ENCODE results near the gene PDGFA.

The PDGFA gene

GRCh38 chr7:454356-455109 is 65.1 kb downstream of the PDGFA start:
- no peaks in the 10 kb centered on the region for H3K9me3 ChIP-seq (replicated peaks; ENCODE audit: low read length)
- peaks cover 34% of the 10 kb centered on the region for H3K27me3 ChIP-seq (ENCODE audit: control insufficient read depth, insufficient read depth, low read length)
- no peaks in the 10 kb centered on the region for H3K36me3 ChIP-seq (ENCODE audit: insufficient read depth, low read length)
- no peak overlapping the region for H3K4me2 ChIP-seq (ENCODE audit: low read length)
- peaks cover 16% of the 10 kb centered on the region for H3K4me1 ChIP-seq (ENCODE audit: control insufficient read depth, insufficient read depth, low read length)
- no peak overlapping the region for H3K4me3 ChIP-seq (ENCODE audit: low read length)
- no peak overlapping the region for H3K9ac ChIP-seq (ENCODE audit: low read depth, low read length)

GRCh38 chr7:453597-454306 is 65.9 kb downstream of the PDGFA start:
- peaks cover 16% of the 10 kb centered on the region for H3K4me1 ChIP-seq (ENCODE audit: control insufficient read depth, insufficient read depth, low read length)
- no peak overlapping the region for H3K4me2 ChIP-seq (ENCODE audit: low read length)
- H3K27me3 ChIP-seq (ENCODE audit: control insufficient read depth, insufficient read depth, low read length) = peaks cover 38% of the 10 kb centered on the region
- no peaks in the 10 kb centered on the region for H3K9me3 ChIP-seq (replicated peaks; ENCODE audit: low read length)
- H3K36me3 ChIP-seq (ENCODE audit: insufficient read depth, low read length) = no peaks in the 10 kb centered on the region
- H3K4me3 ChIP-seq (ENCODE audit: low read length) = no peak overlapping the region
- no peak overlapping the region for H3K9ac ChIP-seq (ENCODE audit: low read depth, low read length)

GRCh38 chr7:452791-453455 is 66.7 kb downstream of the PDGFA start:
- Histone ChIP-seq H3K9ac (ENCODE audit: low read depth, low read length) (no peak overlapping the region), H3K4me3 (ENCODE audit: low read length) (no peak overlapping the region)

GRCh38 chr7:452226-452751 is 67.4 kb downstream of the PDGFA start:
- Histone ChIP-seq H3K4me3 (ENCODE audit: low read length) (no peak overlapping the region), H3K4me1 (ENCODE audit: control insufficient read depth, insufficient read depth, low read length) (peaks cover 16% of the 10 kb centered on the region), H3K36me3 (ENCODE audit: insufficient read depth, low read length) (no peaks in the 10 kb centered on the region), H3K9me3 (replicated peaks; ENCODE audit: low read length) (no peaks in the 10 kb centered on the region), H3K4me2 (ENCODE audit: low read length) (no peak overlapping the region), H3K9ac (ENCODE audit: low read depth, low read length) (no peak overlapping the region), H3K27me3 (ENCODE audit: control insufficient read depth, insufficient read depth, low read length) (peaks cover 40% of the 10 kb centered on the region)

More at GRCh38 chr7:452791-453455, 66.7 kb downstream of the PDGFA start:
- H3K27me3 ChIP-seq (ENCODE audit: control insufficient read depth, insufficient read depth, low read length) = peaks cover 38% of the 10 kb centered on the region
- peaks cover 16% of the 10 kb centered on the region for H3K4me1 ChIP-seq (ENCODE audit: control insufficient read depth, insufficient read depth, low read length)
- H3K9me3 ChIP-seq (replicated peaks; ENCODE audit: low read length) = no peaks in the 10 kb centered on the region
- no peaks in the 10 kb centered on the region for H3K36me3 ChIP-seq (ENCODE audit: insufficient read depth, low read length)
- H3K4me2 ChIP-seq (ENCODE audit: low read length) = no peak overlapping the region

GRCh38 chr7:451255-452225 is 68.1 kb downstream of the PDGFA start:
- Histone ChIP-seq H3K27me3 (ENCODE audit: control insufficient read depth, insufficient read depth, low read length) (peaks cover 40% of the 10 kb centered on the region), H3K36me3 (ENCODE audit: insufficient read depth, low read length) (no peaks in the 10 kb centered on the region), H3K4me2 (ENCODE audit: low read length) (no peak overlapping the region), H3K9ac (ENCODE audit: low read depth, low read length) (no peak overlapping the region), H3K9me3 (replicated peaks; ENCODE audit: low read length) (no peaks in the 10 kb centered on the region), H3K4me3 (ENCODE audit: low read length) (no peak overlapping the region), H3K4me1 (ENCODE audit: control insufficient read depth, insufficient read depth, low read length) (peaks cover 16% of the 10 kb centered on the region)

GRCh38 chr7:450741-451140 is 68.9 kb downstream of the PDGFA start:
- Histone ChIP-seq H3K36me3 (ENCODE audit: insufficient read depth, low read length) (no peaks in the 10 kb centered on the region), H3K4me1 (ENCODE audit: control insufficient read depth, insufficient read depth, low read length) (peaks cover 16% of the 10 kb centered on the region), H3K9ac (ENCODE audit: low read depth, low read length) (no peak overlapping the region), H3K4me3 (ENCODE audit: low read length) (no peak overlapping the region), H3K27me3 (ENCODE audit: control insufficient read depth, insufficient read depth, low read length) (peaks cover 40% of the 10 kb centered on the region), H3K9me3 (replicated peaks; ENCODE audit: low read length) (no peaks in the 10 kb centered on the region), H3K4me2 (ENCODE audit: low read length) (no peak overlapping the region)

GRCh38 chr7:450036-450435 is 69.6 kb downstream of the PDGFA start:
- Histone ChIP-seq H3K9ac (ENCODE audit: low read depth, low read length) (no peak overlapping the region), H3K36me3 (ENCODE audit: insufficient read depth, low read length) (no peaks in the 10 kb centered on the region), H3K9me3 (replicated peaks; ENCODE audit: low read length) (no peaks in the 10 kb centered on the region), H3K4me3 (ENCODE audit: low read length) (no peak overlapping the region), H3K27me3 (ENCODE audit: control insufficient read depth, insufficient read depth, low read length) (peaks cover 40% of the 10 kb centered on the region), H3K4me1 (ENCODE audit: control insufficient read depth, insufficient read depth, low read length) (peaks cover 9% of the 10 kb centered on the region), H3K4me2 (ENCODE audit: low read length) (no peak overlapping the region)

- H3K9me3 ChIP-seq (replicated peaks; ENCODE audit: low read length) = no peaks in the 10 kb centered on the region
These were observed 70.2 kb downstream of the PDGFA start for GRCh38 chr7:449324-450019.

GRCh38 chr7:447523-447922 is 72.1 kb downstream of the PDGFA start:
- H3K4me3 ChIP-seq (ENCODE audit: low read length) = no peak overlapping the region
- H3K4me1 ChIP-seq (ENCODE audit: control insufficient read depth, insufficient read depth, low read length) = peaks cover 8% of the 10 kb centered on the region
- no peaks in the 10 kb centered on the region for H3K36me3 ChIP-seq (ENCODE audit: insufficient read depth, low read length)
- no peak overlapping the region for H3K4me2 ChIP-seq (ENCODE audit: low read length)
- H3K27me3 ChIP-seq (ENCODE audit: control insufficient read depth, insufficient read depth, low read length) = peaks cover 30% of the 10 kb centered on the region
- no peak overlapping the region for H3K9ac ChIP-seq (ENCODE audit: low read depth, low read length)
- no peaks in the 10 kb centered on the region for H3K9me3 ChIP-seq (replicated peaks; ENCODE audit: low read length)

More at GRCh38 chr7:449324-450019, 70.2 kb downstream of the PDGFA start:
- H3K4me3 ChIP-seq (ENCODE audit: low read length) = no peak overlapping the region
- no peaks in the 10 kb centered on the region for H3K36me3 ChIP-seq (ENCODE audit: insufficient read depth, low read length)
- peaks cover 40% of the 10 kb centered on the region for H3K27me3 ChIP-seq (ENCODE audit: control insufficient read depth, insufficient read depth, low read length)
- H3K4me1 ChIP-seq (ENCODE audit: control insufficient read depth, insufficient read depth, low read length) = peaks cover 9% of the 10 kb centered on the region
- H3K9ac ChIP-seq (ENCODE audit: low read depth, low read length) = no peak overlapping the region
- no peak overlapping the region for H3K4me2 ChIP-seq (ENCODE audit: low read length)
